Gastroesophageal sphincter (tissue), 4 donors: ENCODE data around the gene CAPNS1. TPM values are rescaled to one million over a fixed set of nuclear protein-coding genes. Genes with fewer than 3 reads are reported as not detected.

Experiments used
- ATAC-seq: fragments of 150-250 bp; one replicate; pipeline ENCODE4 v1.9.1; 2016; ENCODE audit warnings: mild to moderate bottlenecking, moderate library complexity
- H3K27ac ChIP-seq, 4 donors: fragments of 200-600 bp; sonication (generic) in 3 of 4; 1 replicate in 3 of 4; 2 replicates in 1 of 4; pipeline ENCODE4 v1.5.1; 2016 to 2019
- H3K27me3 ChIP-seq: fragments of 200-600 bp; sonication (generic); one replicate; pipeline ENCODE4 v1.5.1; 2019
- H3K36me3 ChIP-seq, 2 donors: fragments of 200-600 bp; sonication (generic); one replicate each; pipeline ENCODE4 v1.5.1; 2019; ENCODE audit warnings: control low read depth in 1 of 2
- H3K4me1 ChIP-seq, 3 donors: fragments of 200-600 bp; sonication (generic); 1 replicate in 2 of 3; 2 replicates in 1 of 3; pipeline ENCODE4 v1.5.1; 2016 to 2019; ENCODE audit warnings: control low read depth in 2 of 3
- H3K4me3 ChIP-seq, 2 donors: fragments of 200-600 bp; sonication (generic); one replicate each; pipeline ENCODE4 v1.5.1; 2019; ENCODE audit warnings: mild to moderate bottlenecking in 1 of 2, moderate library complexity in 1 of 2
- H3K9me3 ChIP-seq, 3 donors: fragments of 200-600 bp; sonication (generic); one replicate each; pipeline ENCODE4 v1.5.1; 2017 to 2019; ENCODE audit warnings: control low read depth in 2 of 3
- EP300 ChIP-seq: sonication (generic); formaldehyde crosslinking; IDR thresholded peaks from one replicate; pipeline ENCODE4 v1.6.1; 2017; ENCODE audit warnings: antibody characterized with exemption, mild to moderate bottlenecking
- POLR2A ChIP-seq, 2 donors: fragments of 450-650 bp; IDR thresholded peaks; one replicate each; pipeline ENCODE4 v1.6.1; 2017; ENCODE audit warnings: antibody characterized with exemption in 2 of 2, mild to moderate bottlenecking in 2 of 2, moderate library complexity in 1 of 2
- POLR2AphosphoS5 ChIP-seq: sonication (generic); formaldehyde crosslinking; IDR thresholded peaks from one replicate; pipeline ENCODE4 v1.6.1; 2017; ENCODE audit warnings: antibody characterized with exemption
- WGBS, 2 donors: methylation state at CpG; one replicate each; pipeline ENCODE4 v1.1.5; 2018; ENCODE audit warnings: low coverage in 1 of 2; 5-methylcytosine and 5-hydroxymethylcytosine counted together
- total RNA-seq, 4 donors: library from RNA; depleted of rRNA; stranded (reverse); fragments of >200 nt; gene quantifications; one replicate each; pipeline ENCODE4 v1.1.0, GENCODE V29; 2016
- TF ChIP-seq, protein P1 (sequence below), 4 experiments: fragments of 200-600 bp in 2 of 4; fragments of 450-650 bp in 2 of 4; sonication (generic) in 1 of 4; IDR thresholded peaks; one replicate each; pipeline ENCODE4 v1.5.1; 2017 to 2019; ENCODE audit warnings: antibody characterized with exemption in 4 of 4, mild to moderate bottlenecking in 2 of 4, moderate library complexity in 2 of 4

CAPNS1 gene
- total RNA-seq, 4 donors from 2014 or later: 151 to 237 (median 210) TPM

DNA sequence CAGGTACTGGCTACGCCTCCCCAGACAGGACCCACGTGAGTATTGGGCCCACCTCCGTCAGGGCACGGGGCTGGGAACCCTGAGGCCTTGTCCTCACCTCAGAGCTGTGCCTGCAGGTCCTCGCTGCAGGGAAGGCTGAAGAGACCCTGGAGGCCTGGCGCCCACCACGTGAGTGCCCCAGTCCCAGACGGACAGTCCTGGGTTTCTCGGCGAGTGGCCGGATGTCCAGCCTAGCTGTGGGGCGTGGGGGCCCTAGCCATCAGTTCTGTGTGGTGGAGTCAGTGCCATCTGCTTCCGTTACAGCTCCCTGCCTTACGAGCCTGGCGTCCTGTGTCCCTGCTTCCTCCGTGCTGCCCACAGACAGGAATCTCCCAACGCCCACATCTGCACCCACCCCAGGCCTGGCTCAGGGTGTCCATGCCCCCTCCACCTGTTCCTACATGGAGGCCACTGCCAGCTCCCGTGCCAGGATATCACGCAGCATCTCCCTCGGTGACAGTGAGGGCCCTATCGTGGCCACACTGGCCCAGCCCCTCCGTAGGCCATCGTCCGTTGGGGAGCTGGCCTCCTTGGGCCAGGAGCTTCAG, 36.7 kb upstream of the CAPNS1 start:
- no peak overlapping the region for H3K4me3 ChIP-seq
- H3K36me3 ChIP-seq: peaks cover 0 to 17% of the 10 kb centered on the region in 2 donors
- H3K9me3 ChIP-seq: no peaks in the 10 kb centered on the region
- TF ChIP-seq, protein P1, sequence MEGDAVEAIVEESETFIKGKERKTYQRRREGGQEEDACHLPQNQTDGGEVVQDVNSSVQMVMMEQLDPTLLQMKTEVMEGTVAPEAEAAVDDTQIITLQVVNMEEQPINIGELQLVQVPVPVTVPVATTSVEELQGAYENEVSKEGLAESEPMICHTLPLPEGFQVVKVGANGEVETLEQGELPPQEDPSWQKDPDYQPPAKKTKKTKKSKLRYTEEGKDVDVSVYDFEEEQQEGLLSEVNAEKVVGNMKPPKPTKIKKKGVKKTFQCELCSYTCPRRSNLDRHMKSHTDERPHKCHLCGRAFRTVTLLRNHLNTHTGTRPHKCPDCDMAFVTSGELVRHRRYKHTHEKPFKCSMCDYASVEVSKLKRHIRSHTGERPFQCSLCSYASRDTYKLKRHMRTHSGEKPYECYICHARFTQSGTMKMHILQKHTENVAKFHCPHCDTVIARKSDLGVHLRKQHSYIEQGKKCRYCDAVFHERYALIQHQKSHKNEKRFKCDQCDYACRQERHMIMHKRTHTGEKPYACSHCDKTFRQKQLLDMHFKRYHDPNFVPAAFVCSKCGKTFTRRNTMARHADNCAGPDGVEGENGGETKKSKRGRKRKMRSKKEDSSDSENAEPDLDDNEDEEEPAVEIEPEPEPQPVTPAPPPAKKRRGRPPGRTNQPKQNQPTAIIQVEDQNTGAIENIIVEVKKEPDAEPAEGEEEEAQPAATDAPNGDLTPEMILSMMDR (IDR thresholded peaks at IDR 0.05): no peak
- TF ChIP-seq EP300 (no peak), POLR2AphosphoS5 (no peak)
- WGBS, 2 donors: 100% methylated on average over 3 of the region's 24 CpGs; no CpG with 5 or more reads in 1 of the 2 donors
- no peak overlapping the region for H3K27ac ChIP-seq
- no peaks in the 10 kb centered on the region for H3K27me3 ChIP-seq
- no peaks in the 10 kb centered on the region for H3K4me1 ChIP-seq
- ATAC-seq: no peak

GRCh38 chr19:36103842-36104552, 35.9 kb upstream of the CAPNS1 start:
- H3K27me3 ChIP-seq: no peaks in the 10 kb centered on the region
- H3K27ac ChIP-seq: no peak overlapping the region
- no peak for ATAC-seq
- H3K4me3 ChIP-seq: no peak overlapping the region
- no peaks in the 10 kb centered on the region for H3K9me3 ChIP-seq
- H3K36me3 ChIP-seq: peaks cover 0 to 25% of the 10 kb centered on the region in 2 donors
- WGBS, 2 donors: 93 to 95% methylated on average over 4 to 11 of the region's 12 CpGs
- TF ChIP-seq, protein P1 (IDR thresholded peaks at IDR 0.05): no peak
- TF ChIP-seq POLR2A (IDR thresholded peaks at IDR 0.05): no peak
- no peak for TF ChIP-seq EP300
- no peak for TF ChIP-seq POLR2AphosphoS5
- no peaks in the 10 kb centered on the region for H3K4me1 ChIP-seq

- no peaks in the 10 kb centered on the region for H3K27me3 ChIP-seq
- H3K9me3 ChIP-seq: no peaks in the 10 kb centered on the region
- 78 to 89% methylated on average over 5 to 6 of the region's 6 CpGs for WGBS, 2 donors
- H3K27ac ChIP-seq: no peak overlapping the region
- peaks cover 0 to 41% of the 10 kb centered on the region in 2 donors for H3K36me3 ChIP-seq
- TF ChIP-seq EP300 (no peak), POLR2AphosphoS5 (no peak), POLR2A (IDR thresholded peaks at IDR 0.05) (no peak)
- TF ChIP-seq, protein P1 (IDR thresholded peaks at IDR 0.05): no peak
- no peak overlapping the region for H3K4me3 ChIP-seq
- no peak for ATAC-seq
- H3K4me1 ChIP-seq: no peaks in the 10 kb centered on the region
Observed at GRCh38 chr19:36106441-36106840, 33.4 kb upstream of the CAPNS1 start.

DNA sequence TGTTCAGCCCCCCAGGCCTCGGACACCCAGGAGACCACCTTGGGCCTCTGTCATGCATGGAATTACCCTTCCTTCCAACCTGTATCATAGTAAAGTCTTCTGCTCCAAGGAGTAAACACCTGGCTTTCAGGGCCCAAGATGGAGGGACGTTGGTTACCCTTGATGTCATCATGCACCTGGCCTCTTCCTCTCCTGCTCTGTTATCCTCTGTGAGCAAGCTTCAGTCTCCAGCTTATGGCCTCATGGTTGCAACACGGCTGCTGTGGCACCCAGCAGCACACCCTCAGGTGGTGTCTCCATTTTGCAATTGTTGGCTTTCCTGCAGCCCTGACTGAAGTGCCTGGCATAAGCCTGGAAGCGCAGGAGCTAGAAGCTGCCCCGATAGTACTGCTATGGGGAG, 32.9 kb upstream of the CAPNS1 start:
- no peaks in the 10 kb centered on the region for H3K9me3 ChIP-seq
- H3K36me3 ChIP-seq: peaks cover 0 to 46% of the 10 kb centered on the region in 2 donors
- no peak overlapping the region for H3K4me3 ChIP-seq
- H3K27ac ChIP-seq: no peak overlapping the region
- 82% methylated on average over 3 of the region's 5 CpGs; no CpG with 5 or more reads in 1 of the 2 donors for WGBS, 2 donors
- no peaks in the 10 kb centered on the region for H3K27me3 ChIP-seq
- no peak for ATAC-seq
- no peaks in the 10 kb centered on the region for H3K4me1 ChIP-seq
- TF ChIP-seq POLR2AphosphoS5: no peak

DNA sequence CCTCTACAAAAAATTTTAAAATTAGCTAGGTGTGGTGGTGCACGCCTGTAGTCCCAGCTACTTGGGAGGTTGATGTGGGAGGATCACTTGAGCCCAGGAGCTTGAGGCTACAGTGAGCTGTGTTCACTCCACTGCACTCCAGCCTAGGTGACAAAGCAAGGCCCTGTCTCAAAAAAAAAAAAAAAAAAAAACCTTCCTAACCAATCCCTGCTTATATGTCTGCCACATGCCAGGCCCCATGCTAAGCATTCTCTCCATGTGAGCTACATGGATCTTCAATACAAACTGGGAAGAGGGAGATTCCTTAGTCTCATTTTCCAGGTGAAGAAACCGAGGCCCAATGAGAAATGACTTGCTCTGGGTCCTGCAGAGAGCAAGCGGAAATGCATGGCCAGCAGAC, 31.2 kb upstream of the CAPNS1 start:
- 100% methylated on average over 3 of the region's 3 CpGs; no CpG with 5 or more reads in 1 of the 2 donors for WGBS, 2 donors
- H3K27ac ChIP-seq: no peak overlapping the region
- no peak overlapping the region for H3K4me3 ChIP-seq
- TF ChIP-seq, protein P1 (IDR thresholded peaks at IDR 0.05): no peak
- TF ChIP-seq POLR2A (IDR thresholded peaks at IDR 0.05): no peak
- no peak for TF ChIP-seq POLR2AphosphoS5
- no peak for TF ChIP-seq EP300
- H3K9me3 ChIP-seq: no peaks in the 10 kb centered on the region
- H3K27me3 ChIP-seq: no peaks in the 10 kb centered on the region
- H3K4me1 ChIP-seq: peaks cover 0 to 8% (median 3%) of the 10 kb centered on the region in 3 donors
- H3K36me3 ChIP-seq: peaks cover 0 to 63% of the 10 kb centered on the region in 2 donors
- ATAC-seq: no peak
